Neural progenitor cell (in vitro differentiated cells): ENCODE results near the gene CD244.

ENCODE experiments used
- CTCF ChIP-seq: fragments of 200-600 bp; sonication (generic); IDR thresholded peaks from 2 replicates; pipeline ENCODE4 v1.5.1; 2017; ENCODE audit warnings: antibody characterized with exemption, mild to moderate bottlenecking
- EZH2 ChIP-seq: fragments of 200-600 bp; sonication (generic); IDR thresholded peaks from 2 replicates; pipeline ENCODE4 v1.6.1; 2017; ENCODE audit warnings: antibody characterized with exemption, mild to moderate bottlenecking, moderate library complexity
- EZH2phosphoT487 ChIP-seq: fragments of 200-600 bp; sonication (generic); IDR thresholded peaks from 2 replicates; pipeline ENCODE4 v1.6.1; 2017; ENCODE audit warnings: antibody characterized with exemption

GRCh38 chr1:160836561-160836960 lies 26.1 kb downstream of the CD244 start:
- TF ChIP-seq CTCF (no peak), EZH2 (no peak), EZH2phosphoT487 (no peak)
